Activated T-cell treated with anti-CD3 and anti-CD28 coated beads for 1 hour (primary cell): ENCODE measurements around the gene FCSK.
"Not testable (repeated sequence)": the region's sequence is repeated elsewhere in the genome, so short reads cannot be mapped to it uniquely, and the experiment has no call there.

Experiments
- DNase-seq: peaks from one replicate; pipeline ENCODE4 v3.0.0-alpha.2; 2020; ENCODE audit warnings: low read depth

The FCSK gene

DNA sequence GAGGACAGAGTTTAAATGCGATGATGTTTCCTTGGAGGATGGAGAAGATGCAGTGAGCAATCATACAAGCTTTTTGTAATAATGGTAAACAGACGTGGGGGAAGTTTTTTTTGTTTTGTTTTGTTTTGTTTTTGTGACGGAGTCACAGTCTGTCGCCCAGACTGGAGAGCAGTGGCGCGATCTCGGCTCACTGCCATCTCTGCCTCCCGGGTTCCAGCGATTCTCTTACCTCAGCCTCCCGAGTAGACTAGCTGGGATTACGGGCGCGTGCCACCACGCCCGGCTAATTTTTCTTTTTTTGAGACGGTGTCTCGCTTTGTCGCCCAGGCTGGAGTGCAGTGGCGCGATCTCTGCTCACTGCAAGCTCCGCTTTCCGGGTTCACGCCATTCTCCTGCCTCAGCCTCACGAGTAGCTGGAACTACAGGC lies 70.0 kb downstream of the FCSK start:
- DNase-seq: not testable (repeated sequence)

DNA sequence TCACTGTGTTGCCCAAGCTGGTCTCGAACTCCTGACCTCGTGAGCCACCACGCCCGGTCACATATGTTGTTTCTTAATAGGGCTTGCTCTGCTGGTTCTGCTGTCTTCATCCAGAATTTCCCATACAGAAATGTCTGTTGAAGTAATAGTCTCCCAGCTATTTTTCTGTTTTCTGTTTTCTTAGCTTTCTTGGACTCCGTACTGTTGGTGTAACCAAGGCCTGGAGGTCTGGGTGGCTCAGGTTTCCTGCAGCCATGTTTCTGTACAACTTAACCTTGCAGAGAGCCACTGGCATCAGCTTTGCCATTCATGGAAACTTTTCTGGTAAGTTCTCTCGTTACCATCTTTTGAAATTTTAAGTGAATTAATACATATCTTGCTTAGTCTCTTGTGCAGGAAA lies 72.0 kb downstream of the FCSK start:
- no peak for DNase-seq

DNA sequence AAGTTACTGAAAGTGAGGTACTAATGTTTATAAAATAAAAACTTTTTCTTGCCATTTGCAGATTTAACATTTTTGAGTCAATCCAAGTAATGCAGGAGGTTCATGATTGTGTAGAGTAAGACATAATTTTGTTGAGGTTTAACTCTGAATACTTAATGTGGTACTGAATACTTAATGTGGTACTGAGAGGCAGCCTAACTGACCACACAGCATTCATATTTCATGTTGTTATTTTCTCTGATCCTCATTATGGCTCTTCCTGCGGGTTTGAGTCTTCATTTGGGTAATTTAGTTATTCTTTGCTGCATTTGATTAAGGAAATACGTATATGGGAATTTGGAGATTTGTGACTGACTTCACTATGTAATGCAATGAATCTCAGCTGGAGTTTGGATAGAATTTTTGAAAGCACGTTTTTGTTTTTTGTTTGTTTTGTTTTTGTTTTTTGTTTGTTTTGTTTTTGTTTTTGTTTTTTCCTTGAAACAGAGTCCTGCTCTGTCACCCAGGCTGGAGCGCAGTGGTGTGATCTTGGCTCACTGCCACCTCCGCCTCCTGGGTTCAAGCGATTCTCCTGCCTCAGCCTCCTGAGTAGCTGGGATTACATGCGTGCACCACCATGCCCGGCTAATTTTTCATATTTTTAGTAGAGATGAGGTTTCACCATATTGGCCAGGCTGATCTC lies 73.1 kb downstream of the FCSK start:
- no peak for DNase-seq

DNA sequence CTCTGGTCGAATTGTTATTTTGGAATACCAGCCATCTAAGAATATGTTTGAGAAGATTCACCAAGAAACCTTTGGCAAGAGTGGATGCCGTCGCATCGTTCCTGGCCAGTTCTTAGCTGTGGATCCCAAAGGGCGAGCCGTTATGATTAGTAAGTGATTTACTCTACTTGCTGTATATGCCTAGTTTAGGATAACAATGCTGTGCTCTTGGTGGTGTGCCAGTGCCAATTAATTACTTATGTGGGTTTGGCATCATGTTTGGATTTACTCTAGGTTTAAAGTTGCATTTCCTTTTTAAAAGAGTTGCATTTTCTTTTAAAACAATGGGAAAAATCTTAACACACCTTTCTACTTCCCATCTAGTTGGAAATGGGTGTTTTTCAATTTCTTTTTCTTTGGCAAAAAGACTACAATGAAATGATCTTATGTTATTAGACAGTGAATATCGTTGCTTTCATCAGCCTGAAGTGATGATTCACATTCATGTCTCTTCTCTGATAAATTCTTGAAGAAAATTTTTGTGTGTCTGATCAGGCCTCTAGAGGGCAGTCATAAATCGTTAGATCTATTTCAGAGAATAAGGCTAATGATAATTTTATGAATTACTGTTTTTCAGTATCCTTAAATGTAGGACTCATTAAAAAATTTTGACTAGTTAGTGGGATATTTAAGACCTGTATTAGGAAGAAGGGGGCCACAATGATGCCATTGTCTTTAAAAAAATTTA lies 74.8 kb downstream of the FCSK start:
- no peak for DNase-seq
